K562 (cell line): ENCODE data around the gene KCTD18. TPM values are rescaled to one million over a fixed set of nuclear protein-coding genes. Genes with fewer than 3 reads are reported as not detected.
A peak's percentile ranks its signal among the peaks of the same experiment; 100 is the strongest.

Experiments used
- ATAC-seq: fragments of 200-7000 bp; cut with Tn5 transposase; 3 replicates; pipeline ENCODE4 v1.9.1; 2020; ENCODE audit warnings: moderate library complexity
- BruUV-seq: library from RNA; stranded (reverse); fragments of 400-500 nt; replicated peaks from 2 replicates; lab custom pipeline; 2021; lab: Mats Ljungman, UMichigan
- CTCF ChIA-PET: fragments of 300-600 bp; formaldehyde crosslinking; extraction: SDS; loops from one replicate; lab custom pipeline; 2021; ENCODE audit warnings: low intra/inter-chr PET ratio; lab: Yijun Ruan, JAX
- POLR2A ChIA-PET: fragments of 300-600, 350-650 bp; sonication (Branson Sonifier 250); formaldehyde crosslinking; extraction: SDS; loops from one replicate; lab custom pipeline; 2021; ENCODE audit warnings: antibody characterized with exemption, inconsistent platforms; lab: Yijun Ruan, JAX
- DNase-seq, 4 experiments: peaks; one replicate each; pipeline versions ENCODE4 v3.0.0 to v3.0.0-alpha.2; 2011 to 2018; ENCODE audit warnings: low spot score in 3 of 4, mixed read lengths in 3 of 4; ENCODE audit errors: extremely low read depth in 1 of 4
- FAIRE-seq: peaks from 2 replicates; lab custom pipeline; 2011; peaks lifted over from hg19 to GRCh38; lab: Jason Lieb, UNC
- H2AFZ ChIP-seq: 2 replicates; pipeline ENCODE4 v1.6.0; 2011; ENCODE audit warnings: low read depth, low read length, control low read depth, inconsistent platforms
- H3K27ac ChIP-seq: fragments of 200-600 bp; 3 replicates; pipeline ENCODE4 v1.8.0; 2011; ENCODE audit warnings: low read depth, mild to moderate bottlenecking, control low read depth, inconsistent platforms, low read length, moderate library complexity, mixed read lengths; ENCODE audit errors: extremely low read depth
- H3K27me3 ChIP-seq, 2 experiments: fragments of 300-600 bp in 1 of 2; 2 replicates in 1 of 2; 3 replicates in 1 of 2; pipeline versions ENCODE4 v1.6.0 to v1.8.0; 2011; ENCODE audit warnings: inconsistent platforms in 2 of 2, low read length in 2 of 2, mild to moderate bottlenecking in 1 of 2, mixed read lengths in 1 of 2, moderate library complexity in 1 of 2; ENCODE audit not compliant: control insufficient read depth in 2 of 2, insufficient read depth in 2 of 2
- H3K36me3 ChIP-seq: fragments of 300-600 bp; 3 replicates; pipeline ENCODE4 v1.8.0; 2011; ENCODE audit warnings: mild to moderate bottlenecking, low read length, inconsistent platforms; ENCODE audit not compliant: control insufficient read depth, insufficient read depth
- H3K4me1 ChIP-seq, 2 experiments: fragments of 200-600 bp in 1 of 2; replicated peaks in 1 of 2; 2 replicates in 1 of 2; 3 replicates in 1 of 2; pipeline versions ENCODE4 v1.5.1 to v1.8.0; 2011; ENCODE audit warnings: inconsistent platforms in 2 of 2, low read length in 2 of 2, mild to moderate bottlenecking in 1 of 2, mixed read lengths in 1 of 2, moderate library complexity in 1 of 2; ENCODE audit not compliant: control insufficient read depth in 2 of 2, insufficient read depth in 2 of 2
- H3K4me2 ChIP-seq: 2 replicates; pipeline ENCODE4 v1.6.1; 2011; ENCODE audit warnings: low read length, control low read depth, inconsistent platforms, mixed read lengths; ENCODE audit not compliant: insufficient read depth
- H3K4me3 ChIP-seq: fragments of 200-600 bp; sonication (generic), shearing (Covaris generic); 2 replicates; pipeline ENCODE4 v1.5.1; 2016; ENCODE audit warnings: control low read depth, inconsistent platforms
- H3K79me2 ChIP-seq: fragments of 200-600 bp; 3 replicates; pipeline ENCODE4 v1.8.0; 2011; ENCODE audit warnings: low read length, inconsistent platforms; ENCODE audit not compliant: control insufficient read depth, insufficient read depth
- H3K9ac ChIP-seq, 2 experiments: 2 replicates each; pipeline versions ENCODE4 v1.6.0 to v1.6.1; 2011; ENCODE audit warnings: low read depth in 2 of 2, low read length in 2 of 2, control low read depth in 1 of 2, inconsistent platforms in 1 of 2, mild to moderate bottlenecking in 1 of 2, mixed read lengths in 1 of 2; ENCODE audit not compliant: insufficient read depth in 1 of 2
- H3K9me1 ChIP-seq: one replicate; pipeline ENCODE4 v1.6.0; 2011; ENCODE audit warnings: inconsistent platforms, mild to moderate bottlenecking, low read length, moderate library complexity; ENCODE audit not compliant: control insufficient read depth, insufficient read depth
- H3K9me3 ChIP-seq: replicated peaks from 2 replicates; pipeline ENCODE4 v1.5.1; 2011; ENCODE audit warnings: low read depth, low read length, inconsistent platforms; ENCODE audit not compliant: control insufficient read depth, insufficient read depth
- H4K20me1 ChIP-seq: replicated peaks from 2 replicates; pipeline ENCODE4 v1.6.1; 2011; ENCODE audit warnings: low read length, inconsistent platforms, mixed read lengths; ENCODE audit not compliant: control insufficient read depth, insufficient read depth
- FOSL1 ChIP-seq: fragments of 200-800 bp; sonication (Bioruptor generic); conservative IDR thresholded peaks from 2 replicates; pipeline ENCODE4 v1.6.1; 2016; ENCODE audit warnings: missing genetic modification characterization, missing compliant biosample characterization
- NR2F6 ChIP-seq: fragments of 450-650 bp; formaldehyde crosslinking; IDR thresholded peaks from 2 replicates; pipeline ENCODE4 v1.4.0; 2020; ENCODE audit warnings: mild to moderate bottlenecking
- POLR2G ChIP-seq: fragments of 200-400 bp; formaldehyde crosslinking; IDR thresholded peaks from 2 replicates; pipeline ENCODE4 v1.6.1; 2017; ENCODE audit warnings: low read depth, mild to moderate bottlenecking, antibody characterized with exemption, low read length, moderate library complexity
- ZKSCAN8 ChIP-seq: fragments of 200-800 bp; sonication (Bioruptor generic); IDR thresholded peaks from 2 replicates; pipeline ENCODE4 v1.6.1; 2016; ENCODE audit warnings: missing genetic modification characterization, missing compliant biosample characterization
- WGBS: fragments of 100-300 bp; shearing (Covaris generic); methylation state at CpG from one replicate; pipeline ENCODE4 v1.1.6; 2016; ENCODE audit warnings: low coverage, mixed read lengths; ENCODE audit not compliant: insufficient coverage; ENCODE audit errors: missing lambda C conversion rate; 5-methylcytosine and 5-hydroxymethylcytosine counted together
- in situ Hi-C: fragments of 300-500 bp; cut with MboI; formaldehyde crosslinking; loops from 4 replicates; pipeline ENCODE4 v1.15.0; 2018; ENCODE audit warnings: inconsistent platforms, mixed read lengths
- intact Hi-C: fragments of 100-400 bp; cut with micrococcal nuclease; formaldehyde crosslinking; loops from 2 replicates; pipeline ENCODE4 v1.14.2; 2022
- polyA plus RNA-seq, 8 experiments: library from polyadenylated mRNA; depleted of rRNA in 4 of 8; stranded (reverse) in 5 of 8; unstranded in 3 of 8; fragments of >200 nt; fragmentation: Nextera tagmentation in 2 of 8; fragmentation: Illumina TruSeq in 1 of 8; extraction: Ambion mirVana in 2 of 8; extraction: Trizol in 1 of 8; gene quantifications; 2 replicates each; pipeline versions ENCODE4 v1.2.1 to v1.2.3, GENCODE V29; 2011 to 2014; ENCODE audit warnings: inconsistent platforms in 1 of 8, missing spikeins in 1 of 8
- total RNA-seq, 7 experiments: library from RNA; depleted of rRNA in 6 of 7; stranded (reverse); fragments of >200 nt in 6 of 7; fragmentation: Illumina TruSeq in 2 of 7; extraction: Trizol in 2 of 7; gene quantifications; 2 replicates each; pipeline versions ENCODE4 v1.2.1 to v1.2.3, GENCODE V29; 2011 to 2021; ENCODE audit warnings: low replicate concordance in 1 of 7

The KCTD18 gene
- total and polyA plus RNA-seq, 9 of the 15 experiments (the other 6 are each of a cell fraction or from before 2014, with no cell fraction given) = 0.39 to 5.4 (median 3.8) TPM

DNA sequence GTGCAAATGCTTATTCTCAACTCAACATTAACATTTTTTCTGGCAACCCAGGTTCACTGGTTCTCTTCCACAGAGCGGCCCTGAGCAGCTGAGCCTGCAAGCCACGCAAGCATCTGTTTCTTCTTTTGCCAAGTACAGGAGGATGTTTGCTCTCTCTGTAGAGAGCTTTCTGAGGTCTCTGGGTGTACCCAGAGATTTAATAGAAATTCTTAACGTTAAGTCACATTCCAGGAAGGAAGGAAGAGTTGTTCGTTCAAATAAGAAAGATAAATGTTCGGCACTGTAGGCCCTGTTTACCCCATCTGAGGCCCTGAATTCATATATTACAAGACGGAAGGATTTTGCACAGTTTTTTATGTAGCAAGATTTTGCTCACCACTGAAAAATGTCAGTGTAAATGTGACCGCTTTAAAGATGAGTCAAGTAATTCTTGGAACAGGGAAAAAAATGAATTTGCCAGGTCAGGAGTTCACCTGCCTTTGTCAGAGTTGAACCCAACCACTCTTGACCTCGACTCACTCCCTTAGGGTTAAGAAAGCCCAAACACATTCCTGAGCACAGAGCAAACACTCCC is 30.1 kb downstream of the KCTD18 start:
- H3K4me1 ChIP-seq = peaks cover 4 to 6% of the 10 kb centered on the region in 2 experiments; a peak in 3 of 5 replicates
- TF ChIP-seq NR2F6 (CRISPR knock-in tag) (no peak), FOSL1 (tag) (0 out of 2 replicates have a peak, but pooled peaks have one; percentile 17)
- intact Hi-C loops = loop anchor here (10.0 kb wide), 1 partner anchor 135 kb away; no protein-coding TSS in a partner anchor
- no peaks in the 10 kb centered on the region for H4K20me1 ChIP-seq
- H3K27me3 ChIP-seq = no peaks in the 10 kb centered on the region
- no peak overlapping the region for H3K27ac ChIP-seq
- in situ Hi-C loops = loop anchor here (10.0 kb wide), 1 partner anchor 225 kb away; no protein-coding TSS in a partner anchor
- no peak overlapping the region for H3K4me2 ChIP-seq
- H3K9me1 ChIP-seq = no peaks in the 10 kb centered on the region
- CTCF ChIA-PET = interaction anchor here (1.0 kb wide), 1 partner anchor 500 kb away, joined by 3 read pairs; no protein-coding TSS in a partner anchor
- no peaks in the 10 kb centered on the region; the same call in 2 of the 3 replicates for H3K36me3 ChIP-seq
- no peak overlapping the region for H2AFZ ChIP-seq
- BruUV-seq = no TSS peak
- no peaks in the 10 kb centered on the region for H3K9me3 ChIP-seq
- H3K79me2 ChIP-seq = no peaks in the 10 kb centered on the region
- DNase-seq = no peak
- no peak for FAIRE-seq
- 21% methylated on average over 8 of the region's 8 CpGs for WGBS
- no peak overlapping the region for H3K9ac ChIP-seq
- no peak overlapping the region for H3K4me3 ChIP-seq
- POLR2A ChIA-PET = interaction anchor here (0.6 to 0.7 kb wide), 2 partner anchors 11 to 477 kb away, joined by 3 read pairs; no protein-coding TSS in a partner anchor
- ATAC-seq = no peak

DNA sequence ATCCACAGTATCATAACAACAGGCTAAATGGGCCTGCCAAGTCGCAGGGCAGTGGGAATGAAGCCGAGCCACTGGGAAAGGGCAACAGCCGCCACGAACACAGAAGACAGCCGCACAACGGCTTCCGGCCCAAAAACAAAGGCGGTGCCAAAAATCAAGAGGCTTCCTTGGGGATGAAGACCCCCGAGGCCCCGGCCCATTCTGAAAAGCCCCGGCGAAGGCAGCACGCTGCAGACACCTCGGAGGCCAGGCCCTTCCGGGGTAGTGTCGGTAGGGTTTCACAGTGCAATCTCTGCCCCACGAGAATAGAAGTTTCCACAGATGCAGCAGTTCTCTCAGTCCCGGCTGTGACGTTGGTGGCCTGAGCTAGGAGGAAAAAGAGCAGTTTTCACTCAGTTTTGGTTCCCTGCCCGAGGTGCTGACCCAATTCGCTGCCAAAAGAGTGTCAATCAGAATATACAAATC is 32.2 kb downstream of the KCTD18 start:
- Histone ChIP-seq H3K4me1 (peaks cover 4 to 6% of the 10 kb centered on the region in 2 experiments; a peak in 3 of 5 replicates), H3K27me3 (no peaks in the 10 kb centered on the region), H3K4me3 (no peak overlapping the region), H3K79me2 (no peaks in the 10 kb centered on the region), H4K20me1 (no peaks in the 10 kb centered on the region)
- intact Hi-C loops = no loop called here
- POLR2A ChIA-PET = no interaction called here
- TF ChIP-seq ZKSCAN8 (CRISPR knock-in tag) (no peak), POLR2G (no peak)
- TF ChIP-seq, all 486 proteins: peak for 0
- FAIRE-seq (no peak), DNase-seq (no peak), ATAC-seq (no peak)
- Histone ChIP-seq H3K9ac (no peak overlapping the region), H3K4me2 (no peak overlapping the region), H3K9me3 (no peaks in the 10 kb centered on the region), H3K27ac (no peak overlapping the region), H2AFZ (no peak overlapping the region), H3K9me1 (no peaks in the 10 kb centered on the region), H3K36me3 (no peaks in the 10 kb centered on the region; the same call in 2 of the 3 replicates)
- in situ Hi-C loops = no loop called here
- WGBS = 68% methylated on average over 14 of the region's 21 CpGs
- BruUV-seq = TSS peak; percentile 38
- CTCF ChIA-PET = no interaction called here
